Pancreas (tissue), 10 donors: ENCODE data around the gene PRRC2A. TPM values are rescaled to one million over a fixed set of nuclear protein-coding genes. Genes with fewer than 3 reads are reported as not detected.

Source experiments
- ATAC-seq, 4 donors: fragments of 200-7000 bp; cut with Tn5 transposase; one replicate each; pipeline versions ENCODE4 v1.8.0 to v1.9.1; 2020; ENCODE audit warnings: mild to moderate bottlenecking in 4 of 4, moderate library complexity in 4 of 4
- DNase-seq, 6 donors: peaks; one replicate each; pipeline ENCODE4 v3.0.0-alpha.2; 2020
- FAIRE-seq: peaks from 2 replicates; lab custom pipeline; 2012; peaks lifted over from hg19 to GRCh38; lab: Jason Lieb, UNC
- H3K27ac ChIP-seq, 4 donors: fragments of 200-600 bp; sonication (generic); 1 replicate in 3 of 4; 2 replicates in 1 of 4; pipeline versions ENCODE4 v1.5.0 to v1.8.0; 2020
- H3K27me3 ChIP-seq, 4 donors: fragments of 200-600 bp; one replicate each; pipeline ENCODE4 v1.8.0; 2021
- H3K36me3 ChIP-seq, 3 donors: fragments of 200-600 bp; sonication (generic) in 1 of 3; one replicate each; pipeline versions ENCODE4 v1.5.0 to v1.8.0; 2020 to 2021
- H3K4me1 ChIP-seq, 3 donors: fragments of 200-600 bp; one replicate each; pipeline ENCODE4 v1.8.0; 2021
- H3K4me3 ChIP-seq, 4 donors: fragments of 200-600 bp; sonication (generic) in 2 of 4; one replicate each; pipeline versions ENCODE4 v1.5.0 to v1.8.0; 2020 to 2021
- H3K9me3 ChIP-seq, 4 donors: fragments of 200-600 bp; one replicate each; pipeline ENCODE4 v1.8.0; 2021
- CTCF ChIP-seq, 4 donors: fragments of 200-600 bp; sonication (generic) in 3 of 4; IDR thresholded peaks; one replicate each; pipeline versions ENCODE4 v1.5.0 to v1.8.0; 2021; ENCODE audit warnings: antibody characterized with exemption in 4 of 4
- WGBS, 2 donors: extraction: QIAGEN DNeasy Blood & Tissue Kit; methylation state at CpG; one replicate each; pipeline ENCODE4 v1.1.7; 2013; 5-methylcytosine and 5-hydroxymethylcytosine counted together
- intact Hi-C, 3 donors: fragments of 100-400 bp; cut with DNase I; formaldehyde crosslinking; loops; one replicate each; pipeline versions ENCODE4 v1.11.1 to v1.14.2; 2022
- polyA plus RNA-seq, 2 donors: library from polyadenylated mRNA; stranded (reverse); fragments of 200-250 nt; gene quantifications; one replicate each; pipeline ENCODE4 v1.2.3, GENCODE V29; 2013
- total RNA-seq, 6 donors: library from RNA; stranded (reverse); fragmentation: NEBNext Ultra II Directional in 4 of 6; extraction: Animal tissue kit (Norgen Biotek cat#: 25700) in 4 of 6; gene quantifications; one replicate each; pipeline versions ENCODE4 v1.2.1 to v1.2.4, GENCODE V29; 2021 to 2023
- donor health status: healthy with polysubstance abuse.
- donor health status: DM: no; HTN: no; CAD: no; lungs with moderate emphysema.
- donor health status: DM: no; HTN: no; CAD: no.
- donor health status: control.
- donor health status: control.
- donor health status: Bipolar disorder and iron deficiency.
- donor health status: DM: yes; HTN: yes; CAD: no.
- donor health status: DM: no; HTN: no; CAD: no.
- donor health status: DM: no; HTN: no; CAD: no.
- donor health status: DM: yes; HTN: yes; CAD: no.

Gene PRRC2A
- total and polyA plus RNA-seq, 8 donors: 45.3 to 144 (median 76.6) TPM

- intact Hi-C loops: no loop called here
- no peak for TF ChIP-seq CTCF (IDR thresholded peaks at IDR 0.05)
- Histone ChIP-seq H3K27me3 (no peaks in the 10 kb centered on the region), H3K4me3 (no peak overlapping the region), H3K36me3 (peaks cover 25 to 83% (median 74%) of the 10 kb centered on the region in 3 donors), H3K4me1 (no peaks in the 10 kb centered on the region), H3K27ac (no peak overlapping the region), H3K9me3 (no peaks in the 10 kb centered on the region)
- no peak for DNase-seq
- no peak for FAIRE-seq
- WGBS, 2 donors: 91 to 95% methylated on average over 7 of the region's 7 CpGs
- ATAC-seq: no peak
Measured at GRCh38 chr6:31629014-31629413, 8.5 kb downstream of the PRRC2A start.

- H3K36me3 ChIP-seq: peaks cover 18 to 83% (median 72%) of the 10 kb centered on the region in 3 donors
- 90 to 94% methylated on average over 25 of the region's 25 CpGs for WGBS, 2 donors
- H3K4me3 ChIP-seq: no peak overlapping the region
- H3K4me1 ChIP-seq: no peaks in the 10 kb centered on the region
- FAIRE-seq (no peak), ATAC-seq (no peak), DNase-seq (no peak)
- H3K27ac ChIP-seq: no peak overlapping the region
- no peak for TF ChIP-seq CTCF (IDR thresholded peaks at IDR 0.05)
- intact Hi-C loops: no loop called here
- H3K9me3 ChIP-seq: no peaks in the 10 kb centered on the region
- no peaks in the 10 kb centered on the region for H3K27me3 ChIP-seq
Measured at GRCh38 chr6:31630177-31630934, 9.8 kb downstream of the PRRC2A start.

GRCh38 chr6:31631209-31631608 lies 10.7 kb downstream of the PRRC2A start:
- Histone ChIP-seq H3K4me1 (no peaks in the 10 kb centered on the region), H3K9me3 (no peaks in the 10 kb centered on the region), H3K4me3 (no peak overlapping the region), H3K27me3 (no peaks in the 10 kb centered on the region), H3K27ac (no peak overlapping the region), H3K36me3 (peaks cover 16 to 83% (median 72%) of the 10 kb centered on the region in 3 donors)
- DNase-seq (peak in 1 of 6 donors; percentile 66), FAIRE-seq (no peak), ATAC-seq (no peak)
- 89% methylated on average over 16 of the region's 16 CpGs for WGBS, 2 donors
- no peak for TF ChIP-seq CTCF (IDR thresholded peaks at IDR 0.05)
- intact Hi-C loops: no loop called here

GRCh38 chr6:31631681-31632278 lies 11.3 kb downstream of the PRRC2A start:
- peak in 1 of 4 donors; percentile 4 for ATAC-seq
- Histone ChIP-seq H3K4me3 (no peak overlapping the region), H3K36me3 (peaks cover 14 to 83% (median 72%) of the 10 kb centered on the region in 3 donors), H3K27me3 (no peaks in the 10 kb centered on the region), H3K9me3 (no peaks in the 10 kb centered on the region), H3K27ac (no peak overlapping the region), H3K4me1 (no peaks in the 10 kb centered on the region)
- intact Hi-C loops: no loop called here
- FAIRE-seq: no peak
- peak in 1 of 6 donors; percentile 69 for DNase-seq
- TF ChIP-seq CTCF (IDR thresholded peaks at IDR 0.05): no peak
- 92 to 94% methylated on average over 30 to 32 of the region's 32 CpGs for WGBS, 2 donors
